ENCODE results near the gene C11orf16. TPM values are rescaled to one million over a fixed set of nuclear protein-coding genes. Genes with fewer than 3 reads are reported as not detected.

Gene C11orf16
- total RNA-seq, 1 experiment from 2014 or later = not detected

DNA sequence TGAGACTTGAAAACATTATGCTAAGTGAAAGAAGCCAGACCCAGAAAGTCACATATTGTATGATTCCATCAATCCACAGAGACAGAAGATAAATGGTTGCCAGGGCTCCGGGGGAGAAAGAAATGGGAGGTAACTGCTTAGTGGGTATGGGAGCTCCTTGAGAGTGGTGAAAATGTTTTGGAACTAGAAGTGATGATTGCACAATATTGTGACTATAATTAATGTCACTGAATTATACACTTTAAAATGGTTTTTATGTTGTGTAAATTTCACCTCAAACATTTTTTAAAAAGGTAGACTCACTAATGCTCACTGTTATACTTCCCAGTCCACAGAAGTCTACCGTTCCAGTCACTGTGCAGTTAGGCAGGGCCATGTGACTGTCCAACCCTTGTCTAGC lies 54.0 kb downstream of the C11orf16 start:
- no peaks in the 10 kb centered on the region for H3K27me3 Mint-ChIP-seq (ENCODE audit: insufficient read depth, unreplicated experiment)
- H3K4me3 Mint-ChIP-seq (ENCODE audit: unreplicated experiment) = no peak overlapping the region
- CTCF ChIA-PET = interaction anchor here (0.7 to 1.7 kb wide), 3 partner anchors 9 to 35 kb away, joined by 3 to 7 read pairs (median 4); no protein-coding TSS in a partner anchor
- POLR2A ChIA-PET = no interaction called here
- BruUV-seq (replicated peaks) = no TSS peak
- no peak overlapping the region for H3K27ac Mint-ChIP-seq (ENCODE audit: low read depth, unreplicated experiment)
- H3K36me3 Mint-ChIP-seq (ENCODE audit: insufficient read depth, unreplicated experiment) = no peaks in the 10 kb centered on the region
- peaks cover 7% of the 10 kb centered on the region for H3K4me1 Mint-ChIP-seq (ENCODE audit: insufficient read depth, unreplicated experiment)
- no peak for DNase-seq (ENCODE audit: unreplicated experiment)
- intact Hi-C loops (cut with micrococcal nuclease) = no loop called here
- TF ChIP-seq, protein P1, sequence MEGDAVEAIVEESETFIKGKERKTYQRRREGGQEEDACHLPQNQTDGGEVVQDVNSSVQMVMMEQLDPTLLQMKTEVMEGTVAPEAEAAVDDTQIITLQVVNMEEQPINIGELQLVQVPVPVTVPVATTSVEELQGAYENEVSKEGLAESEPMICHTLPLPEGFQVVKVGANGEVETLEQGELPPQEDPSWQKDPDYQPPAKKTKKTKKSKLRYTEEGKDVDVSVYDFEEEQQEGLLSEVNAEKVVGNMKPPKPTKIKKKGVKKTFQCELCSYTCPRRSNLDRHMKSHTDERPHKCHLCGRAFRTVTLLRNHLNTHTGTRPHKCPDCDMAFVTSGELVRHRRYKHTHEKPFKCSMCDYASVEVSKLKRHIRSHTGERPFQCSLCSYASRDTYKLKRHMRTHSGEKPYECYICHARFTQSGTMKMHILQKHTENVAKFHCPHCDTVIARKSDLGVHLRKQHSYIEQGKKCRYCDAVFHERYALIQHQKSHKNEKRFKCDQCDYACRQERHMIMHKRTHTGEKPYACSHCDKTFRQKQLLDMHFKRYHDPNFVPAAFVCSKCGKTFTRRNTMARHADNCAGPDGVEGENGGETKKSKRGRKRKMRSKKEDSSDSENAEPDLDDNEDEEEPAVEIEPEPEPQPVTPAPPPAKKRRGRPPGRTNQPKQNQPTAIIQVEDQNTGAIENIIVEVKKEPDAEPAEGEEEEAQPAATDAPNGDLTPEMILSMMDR (IDR thresholded peaks at IDR 0.05; ENCODE audit: unreplicated experiment) = no peak
- H3K9me3 Mint-ChIP-seq (ENCODE audit: unreplicated experiment) = no peaks in the 10 kb centered on the region

DNA sequence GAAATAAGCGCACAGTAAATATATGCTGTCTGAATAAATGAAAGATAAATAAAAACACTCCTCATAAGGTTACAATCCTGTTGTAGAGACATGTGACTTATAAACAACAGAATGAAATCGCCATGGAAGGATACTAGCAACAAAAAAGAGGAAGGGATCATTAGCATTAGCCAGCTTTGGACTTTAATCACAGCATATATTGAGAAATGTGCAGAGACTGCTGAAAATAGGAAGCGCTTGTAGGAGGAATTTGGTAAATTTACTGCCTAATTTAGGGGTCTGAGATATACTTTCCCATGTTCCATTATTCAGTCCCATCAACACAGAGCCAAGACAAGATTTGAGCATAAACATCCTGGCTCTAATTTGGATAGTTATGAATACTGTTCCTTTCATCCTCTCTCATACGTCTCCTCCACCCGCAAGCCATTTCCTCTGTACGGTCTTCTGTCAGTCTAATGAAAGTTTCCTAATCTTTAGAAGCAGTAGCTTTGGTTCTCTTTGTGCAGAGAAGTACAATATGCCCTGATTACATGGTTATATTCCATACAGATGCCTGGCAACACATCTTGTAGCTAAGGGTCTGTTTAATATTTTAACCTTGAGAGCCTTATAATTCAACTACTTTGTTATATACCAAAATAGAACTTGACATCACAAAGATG lies 58.9 kb downstream of the C11orf16 start:
- TF ChIP-seq, protein P1 (IDR thresholded peaks at IDR 0.05; ENCODE audit: unreplicated experiment) = no peak
- no peak overlapping the region for H3K27ac Mint-ChIP-seq (ENCODE audit: low read depth, unreplicated experiment)
- no peaks in the 10 kb centered on the region for H3K36me3 Mint-ChIP-seq (ENCODE audit: insufficient read depth, unreplicated experiment)
- ChIA-PET CTCF (interaction anchor here (0.6 to 1.0 kb wide), 2 partner anchors 61 to 283 kb away, joined by 4 to 7 read pairs; no protein-coding TSS in a partner anchor), POLR2A (interaction anchor here (1.3 to 1.6 kb wide), 2 partner anchors 63 to 191 kb away, joined by 5 read pairs; partner anchors contain the start of gene RPL27A)
- H3K27me3 Mint-ChIP-seq (ENCODE audit: insufficient read depth, unreplicated experiment) = no peaks in the 10 kb centered on the region
- no peaks in the 10 kb centered on the region for H3K9me3 Mint-ChIP-seq (ENCODE audit: unreplicated experiment)
- no peak overlapping the region for H3K4me3 Mint-ChIP-seq (ENCODE audit: unreplicated experiment)
- intact Hi-C loops (cut with micrococcal nuclease) = no loop called here
- no peaks in the 10 kb centered on the region for H3K4me1 Mint-ChIP-seq (ENCODE audit: insufficient read depth, unreplicated experiment)
- BruUV-seq (replicated peaks) = no TSS peak
- no peak for DNase-seq (ENCODE audit: unreplicated experiment)

DNA sequence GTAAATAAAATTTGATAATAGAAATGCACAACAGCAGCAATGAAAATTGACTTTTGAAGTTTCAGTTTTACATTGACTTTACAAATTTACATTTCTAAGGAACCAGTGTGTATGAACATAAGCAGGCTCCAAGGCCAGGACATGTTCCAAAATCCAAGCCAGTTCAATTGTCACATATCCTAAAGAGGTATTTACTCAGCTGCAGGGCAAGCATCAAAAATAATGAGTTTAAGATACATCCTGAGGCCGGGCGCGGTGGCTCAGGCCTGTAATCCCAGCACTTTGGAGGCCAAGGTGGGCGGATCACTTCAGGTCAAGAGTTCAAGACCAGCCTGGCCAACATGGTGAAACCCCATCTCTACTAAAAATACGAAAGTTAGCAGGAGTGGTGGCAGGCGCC lies 60.8 kb downstream of the C11orf16 start:
- peak overlapping the region; percentile 78 for H3K4me3 Mint-ChIP-seq (ENCODE audit: unreplicated experiment)
- POLR2A ChIA-PET = interaction anchor here (0.8 to 6.4 kb wide), 11 partner anchors 10 to 189 kb away, joined by 3 to 64 read pairs (median 8); partner anchors contain the start of genes RPL27A and TRIM66
- H3K27me3 Mint-ChIP-seq (ENCODE audit: insufficient read depth, unreplicated experiment) = no peaks in the 10 kb centered on the region
- DNase-seq (ENCODE audit: unreplicated experiment) = no peak
- BruUV-seq (replicated peaks) = no TSS peak
- peaks cover 10% of the 10 kb centered on the region for H3K4me1 Mint-ChIP-seq (ENCODE audit: insufficient read depth, unreplicated experiment)
- H3K9me3 Mint-ChIP-seq (ENCODE audit: unreplicated experiment) = no peaks in the 10 kb centered on the region
- H3K36me3 Mint-ChIP-seq (ENCODE audit: insufficient read depth, unreplicated experiment) = no peaks in the 10 kb centered on the region
- intact Hi-C loops (cut with micrococcal nuclease) = loop anchor here (1.0 kb wide), 1 partner anchor 33 kb away; no protein-coding TSS in a partner anchor
- TF ChIP-seq, protein P1 (IDR thresholded peaks at IDR 0.05; ENCODE audit: unreplicated experiment) = no peak
- no peak overlapping the region for H3K27ac Mint-ChIP-seq (ENCODE audit: low read depth, unreplicated experiment)
- CTCF ChIA-PET = interaction anchor here (0.6 to 1.9 kb wide), 3 partner anchors 44 to 127 kb away, joined by 3 to 16 read pairs (median 3); a partner anchor contains a TSS

DNA sequence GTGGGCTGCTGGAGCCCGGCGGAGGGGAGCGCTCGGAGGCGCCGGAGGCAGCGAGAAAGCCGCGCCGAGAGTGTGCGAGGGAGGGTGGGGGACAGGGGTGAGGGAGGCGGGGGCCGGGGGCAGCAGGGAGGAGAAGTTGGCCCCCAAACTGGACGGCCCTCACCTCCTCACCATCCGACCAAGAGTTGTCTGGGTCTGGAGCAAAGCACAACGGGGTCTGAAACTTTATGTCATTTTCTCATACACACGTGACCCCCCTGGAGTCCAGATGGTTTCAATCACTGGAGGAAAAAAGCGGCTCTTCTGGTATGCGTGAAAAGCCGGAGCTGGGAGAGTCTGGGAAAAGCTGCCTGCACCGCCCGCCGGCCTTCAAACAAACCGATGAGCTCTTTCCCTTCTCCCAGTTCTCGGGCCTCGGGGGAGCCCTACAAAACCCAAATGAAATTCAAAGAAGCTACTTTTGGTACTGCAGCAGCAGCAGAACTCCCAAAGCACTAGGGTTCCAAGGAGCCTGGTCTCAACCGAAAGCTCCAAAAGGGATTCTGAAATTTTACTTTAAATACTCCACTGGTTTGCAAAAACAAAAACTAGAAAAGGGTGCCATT lies 61.5 kb downstream of the C11orf16 start:
- DNase-seq (ENCODE audit: unreplicated experiment) = peak; percentile 56
- ChIA-PET POLR2A (interaction anchor here (0.8 to 6.4 kb wide), 13 partner anchors 10 to 189 kb away, joined by 3 to 64 read pairs (median 5); partner anchors contain the start of genes RPL27A and TRIM66), CTCF (interaction anchor here (0.6 to 1.9 kb wide), 10 partner anchors 13 to 614 kb away, joined by 3 to 16 read pairs (median 4); a partner anchor contains a TSS)
- no peaks in the 10 kb centered on the region for H3K9me3 Mint-ChIP-seq (ENCODE audit: unreplicated experiment)
- H3K4me3 Mint-ChIP-seq (ENCODE audit: unreplicated experiment) = peak overlapping the region; percentile 78
- H3K27me3 Mint-ChIP-seq (ENCODE audit: insufficient read depth, unreplicated experiment) = no peaks in the 10 kb centered on the region
- H3K27ac Mint-ChIP-seq (ENCODE audit: low read depth, unreplicated experiment) = no peak overlapping the region
- no TSS peak for BruUV-seq (replicated peaks)
- no peaks in the 10 kb centered on the region for H3K36me3 Mint-ChIP-seq (ENCODE audit: insufficient read depth, unreplicated experiment)
- intact Hi-C loops (cut with micrococcal nuclease) = loop anchor here (1.0 kb wide), 1 partner anchor 34 kb away; no protein-coding TSS in a partner anchor
- peaks cover 10% of the 10 kb centered on the region for H3K4me1 Mint-ChIP-seq (ENCODE audit: insufficient read depth, unreplicated experiment)
- TF ChIP-seq, protein P1 (IDR thresholded peaks at IDR 0.05; ENCODE audit: unreplicated experiment) = no peak
